Tibial nerve (tissue), 4 donors: ENCODE measurements around the gene KIF13A. TPM values are rescaled to one million over a fixed set of nuclear protein-coding genes. Genes with fewer than 3 reads are reported as not detected.
"Not testable (repeated sequence)": the region's sequence is repeated elsewhere in the genome, so short reads cannot be mapped to it uniquely, and the experiment has no call there.

Experiments
- DNase-seq, 2 donors: peaks; one replicate each; pipeline ENCODE4 v3.0.0-alpha.2; 2019; ENCODE audit warnings: low spot score in 2 of 2
- H3K27ac ChIP-seq, 4 donors: fragments of 200-600 bp; sonication (generic) in 3 of 4; one replicate each; pipeline ENCODE4 v1.5.1; 2017 to 2019; ENCODE audit warnings: mild to moderate bottlenecking in 1 of 4
- H3K27me3 ChIP-seq, 2 donors: fragments of 200-600 bp; sonication (generic) in 1 of 2; one replicate each; pipeline versions ENCODE4 v1.5.1 to v1.6.0; 2017 to 2019
- H3K36me3 ChIP-seq, 3 donors: fragments of 200-600 bp; sonication (generic); one replicate each; pipeline ENCODE4 v1.5.1; 2018 to 2019
- H3K4me1 ChIP-seq, 4 donors: fragments of 200-600 bp; sonication (generic) in 3 of 4; one replicate each; pipeline ENCODE4 v1.5.1; 2017 to 2019
- H3K4me3 ChIP-seq, 4 donors: fragments of 200-600 bp; sonication (generic) in 3 of 4; one replicate each; pipeline ENCODE4 v1.5.1; 2017 to 2019; ENCODE audit warnings: mild to moderate bottlenecking in 1 of 4, moderate library complexity in 1 of 4
- H3K9me3 ChIP-seq, 4 donors: fragments of 200-600 bp; sonication (generic) in 3 of 4; one replicate each; pipeline ENCODE4 v1.5.1; 2017 to 2019
- CTCF ChIP-seq, 5 experiments: fragments of 200-600 bp in 3 of 5; fragments of 450-650 bp in 2 of 5; sonication (generic) in 3 of 5; IDR thresholded peaks; one replicate each; pipeline ENCODE4 v1.5.1; 2016 to 2019; ENCODE audit warnings: antibody characterized with exemption in 5 of 5, mild to moderate bottlenecking in 3 of 5, moderate library complexity in 2 of 5
- EP300 ChIP-seq, 2 donors: sonication (generic); formaldehyde crosslinking; IDR thresholded peaks; one replicate each; pipeline ENCODE4 v1.6.1; 2017; ENCODE audit warnings: antibody characterized with exemption in 2 of 2, mild to moderate bottlenecking in 1 of 2
- POLR2A ChIP-seq, 2 donors: fragments of 450-650 bp; IDR thresholded peaks; one replicate each; pipeline ENCODE4 v1.6.1; 2017; ENCODE audit warnings: antibody characterized with exemption in 2 of 2, mild to moderate bottlenecking in 2 of 2, moderate library complexity in 2 of 2
- WGBS, 2 donors: methylation state at CpG; one replicate each; pipeline ENCODE4 v1.1.5; 2018; 5-methylcytosine and 5-hydroxymethylcytosine counted together
- total RNA-seq, 4 donors: library from RNA; depleted of rRNA; stranded (reverse); fragments of >200 nt; gene quantifications; one replicate each; pipeline ENCODE4 v1.1.0, GENCODE V29; 2016

KIF13A gene
- total RNA-seq, 4 donors from 2014 or later = 31.8 to 71.9 (median 48.0) TPM

- H3K4me1 ChIP-seq = no peaks in the 10 kb centered on the region
- WGBS, 2 donors = 64 to 86% methylated on average over 1 of the region's 1 CpG
- no peak overlapping the region for H3K27ac ChIP-seq
- H3K27me3 ChIP-seq = no peaks in the 10 kb centered on the region
- H3K36me3 ChIP-seq = peaks cover 0 to 52% (median 0%) of the 10 kb centered on the region in 3 donors
- no peak for TF ChIP-seq POLR2A (IDR thresholded peaks at IDR 0.05)
- no peak for TF ChIP-seq CTCF (IDR thresholded peaks at IDR 0.05)
- TF ChIP-seq EP300 (IDR thresholded peaks at IDR 0.05) = no peak
- no peaks in the 10 kb centered on the region for H3K9me3 ChIP-seq
- no peak overlapping the region for H3K4me3 ChIP-seq
- DNase-seq = no peak
Observed at GRCh38 chr6:17817763-17818162, 169.7 kb downstream of the KIF13A start.

- 75 to 76% methylated on average over 14 of the region's 14 CpGs for WGBS, 2 donors
- DNase-seq = no peak
- no peak for TF ChIP-seq CTCF (IDR thresholded peaks at IDR 0.05)
- TF ChIP-seq EP300 (IDR thresholded peaks at IDR 0.05) = no peak
- TF ChIP-seq POLR2A (IDR thresholded peaks at IDR 0.05) = no peak
- H3K27ac ChIP-seq = no peak overlapping the region
- no peaks in the 10 kb centered on the region for H3K9me3 ChIP-seq
- no peaks in the 10 kb centered on the region for H3K27me3 ChIP-seq
- peaks cover 0 to 52% (median 0%) of the 10 kb centered on the region in 3 donors for H3K36me3 ChIP-seq
- H3K4me3 ChIP-seq = no peak overlapping the region
- H3K4me1 ChIP-seq = no peaks in the 10 kb centered on the region
Observed at GRCh38 chr6:17816921-17817611, 170.4 kb downstream of the KIF13A start.

GRCh38 chr6:17813542-17813941, 173.9 kb downstream of the KIF13A start:
- 94 to 98% methylated on average over 6 of the region's 6 CpGs for WGBS, 2 donors
- DNase-seq = no peak
- TF ChIP-seq EP300 (IDR thresholded peaks at IDR 0.05) = no peak
- TF ChIP-seq CTCF (IDR thresholded peaks at IDR 0.05) = no peak
- TF ChIP-seq POLR2A (IDR thresholded peaks at IDR 0.05) = no peak
- no peak overlapping the region for H3K4me3 ChIP-seq
- no peaks in the 10 kb centered on the region for H3K9me3 ChIP-seq
- no peaks in the 10 kb centered on the region for H3K27me3 ChIP-seq
- H3K4me1 ChIP-seq = no peaks in the 10 kb centered on the region
- H3K27ac ChIP-seq = no peak overlapping the region
- H3K36me3 ChIP-seq = peaks cover 0 to 52% (median 0%) of the 10 kb centered on the region in 3 donors

- Histone ChIP-seq H3K36me3 (peaks cover 0 to 64% (median 0%) of the 10 kb centered on the region in 3 donors), H3K4me3 (no peak overlapping the region), H3K4me1 (no peaks in the 10 kb centered on the region), H3K9me3 (no peaks in the 10 kb centered on the region), H3K27ac (no peak overlapping the region), H3K27me3 (no peaks in the 10 kb centered on the region)
- TF ChIP-seq CTCF (IDR thresholded peaks at IDR 0.05) = no peak
- TF ChIP-seq POLR2A (IDR thresholded peaks at IDR 0.05) = no peak
- TF ChIP-seq EP300 (IDR thresholded peaks at IDR 0.05) = no peak
- 96 to 97% methylated on average over 8 of the region's 8 CpGs for WGBS, 2 donors
- no peak for DNase-seq
Observed at GRCh38 chr6:17812311-17812710, 175.1 kb downstream of the KIF13A start.

GRCh38 chr6:17808609-17809008, 178.8 kb downstream of the KIF13A start:
- H3K4me1 ChIP-seq = no peaks in the 10 kb centered on the region
- TF ChIP-seq POLR2A (IDR thresholded peaks at IDR 0.05) (no peak), EP300 (IDR thresholded peaks at IDR 0.05) (no peak), CTCF (IDR thresholded peaks at IDR 0.05) (no peak)
- H3K4me3 ChIP-seq = no peak overlapping the region
- WGBS, 2 donors = 86 to 88% methylated on average over 5 of the region's 5 CpGs
- H3K27ac ChIP-seq = no peak overlapping the region
- peaks cover 0 to 75% (median 0%) of the 10 kb centered on the region in 3 donors for H3K36me3 ChIP-seq
- DNase-seq = no peak
- H3K9me3 ChIP-seq = no peaks in the 10 kb centered on the region
- no peaks in the 10 kb centered on the region for H3K27me3 ChIP-seq

GRCh38 chr6:17807431-17807830, 180.0 kb downstream of the KIF13A start:
- not testable (repeated sequence) for H3K4me1 ChIP-seq, H3K4me3 ChIP-seq, H3K27me3 ChIP-seq, H3K9me3 ChIP-seq, H3K27ac ChIP-seq, DNase-seq
- 91 to 93% methylated on average over 5 of the region's 5 CpGs for WGBS, 2 donors
- peaks cover 0 to 73% (median 0%) of the 10 kb centered on the region in 3 donors for H3K36me3 ChIP-seq
